IMR-90 (cell line): ENCODE results near the gene GOLGA1.

ENCODE experiments used
- CHD1 ChIP-seq: IDR thresholded peaks from 2 replicates; pipeline ENCODE4 v1.6.1; 2012; ENCODE audit warnings: low read depth, low read length, improper control_type of control experiment
- POLR2A ChIP-seq: IDR thresholded peaks from 2 replicates; pipeline ENCODE4 v1.6.1; 2012; ENCODE audit warnings: mild to moderate bottlenecking, low read depth, low read length
- RFX5 ChIP-seq: IDR thresholded peaks from 2 replicates; pipeline ENCODE4 v1.8.0; 2012; ENCODE audit warnings: low read depth, mild to moderate bottlenecking, low read length, moderate library complexity
- TF ChIP-seq, protein P1 (sequence below): conservative IDR thresholded peaks from 2 replicates; pipeline ENCODE4 v1.5.1; 2012; ENCODE audit warnings: mild to moderate bottlenecking, low read depth, low read length, improper control_type of control experiment
- TF ChIP-seq, protein P2 (sequence below): fragments of 150-350 bp; IDR thresholded peaks from 2 replicates; pipeline ENCODE4 v1.6.1; 2017; ENCODE audit warnings: mild to moderate bottlenecking, antibody characterized with exemption, low read length, low read depth
- TF ChIP-seq, protein P3 (sequence below): fragments of 150-350 bp; IDR thresholded peaks from 2 replicates; pipeline ENCODE4 v1.6.1; 2016; ENCODE audit warnings: low read depth, mild to moderate bottlenecking, low read length, moderate library complexity, borderline replicate concordance

DNA sequence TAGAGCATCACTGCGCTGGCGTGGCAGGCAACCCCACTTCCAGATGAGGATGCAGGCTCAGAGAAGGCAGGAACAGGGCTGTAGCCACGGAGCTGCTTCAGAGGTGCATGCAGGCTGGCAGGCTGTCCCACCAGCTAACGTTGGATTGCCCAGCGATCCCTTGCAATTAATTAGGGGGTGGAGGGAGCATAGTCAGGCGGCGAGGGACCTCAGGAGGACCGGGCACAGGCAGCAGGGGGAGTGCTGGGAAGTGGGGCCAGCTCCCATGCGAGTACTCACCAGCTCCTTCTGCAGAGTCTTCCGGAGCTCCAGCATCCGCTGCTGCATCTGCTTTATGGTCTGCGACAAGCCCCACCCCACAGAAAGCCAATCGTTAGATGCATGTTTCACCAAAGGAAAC is 58.7 kb downstream of the GOLGA1 start:
- TF ChIP-seq, protein P1, sequence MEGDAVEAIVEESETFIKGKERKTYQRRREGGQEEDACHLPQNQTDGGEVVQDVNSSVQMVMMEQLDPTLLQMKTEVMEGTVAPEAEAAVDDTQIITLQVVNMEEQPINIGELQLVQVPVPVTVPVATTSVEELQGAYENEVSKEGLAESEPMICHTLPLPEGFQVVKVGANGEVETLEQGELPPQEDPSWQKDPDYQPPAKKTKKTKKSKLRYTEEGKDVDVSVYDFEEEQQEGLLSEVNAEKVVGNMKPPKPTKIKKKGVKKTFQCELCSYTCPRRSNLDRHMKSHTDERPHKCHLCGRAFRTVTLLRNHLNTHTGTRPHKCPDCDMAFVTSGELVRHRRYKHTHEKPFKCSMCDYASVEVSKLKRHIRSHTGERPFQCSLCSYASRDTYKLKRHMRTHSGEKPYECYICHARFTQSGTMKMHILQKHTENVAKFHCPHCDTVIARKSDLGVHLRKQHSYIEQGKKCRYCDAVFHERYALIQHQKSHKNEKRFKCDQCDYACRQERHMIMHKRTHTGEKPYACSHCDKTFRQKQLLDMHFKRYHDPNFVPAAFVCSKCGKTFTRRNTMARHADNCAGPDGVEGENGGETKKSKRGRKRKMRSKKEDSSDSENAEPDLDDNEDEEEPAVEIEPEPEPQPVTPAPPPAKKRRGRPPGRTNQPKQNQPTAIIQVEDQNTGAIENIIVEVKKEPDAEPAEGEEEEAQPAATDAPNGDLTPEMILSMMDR: no peak
- TF ChIP-seq, protein P2, sequence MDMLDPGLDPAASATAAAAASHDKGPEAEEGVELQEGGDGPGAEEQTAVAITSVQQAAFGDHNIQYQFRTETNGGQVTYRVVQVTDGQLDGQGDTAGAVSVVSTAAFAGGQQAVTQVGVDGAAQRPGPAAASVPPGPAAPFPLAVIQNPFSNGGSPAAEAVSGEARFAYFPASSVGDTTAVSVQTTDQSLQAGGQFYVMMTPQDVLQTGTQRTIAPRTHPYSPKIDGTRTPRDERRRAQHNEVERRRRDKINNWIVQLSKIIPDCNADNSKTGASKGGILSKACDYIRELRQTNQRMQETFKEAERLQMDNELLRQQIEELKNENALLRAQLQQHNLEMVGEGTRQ: no peak
- no peak for TF ChIP-seq POLR2A
- TF ChIP-seq, protein P3, sequence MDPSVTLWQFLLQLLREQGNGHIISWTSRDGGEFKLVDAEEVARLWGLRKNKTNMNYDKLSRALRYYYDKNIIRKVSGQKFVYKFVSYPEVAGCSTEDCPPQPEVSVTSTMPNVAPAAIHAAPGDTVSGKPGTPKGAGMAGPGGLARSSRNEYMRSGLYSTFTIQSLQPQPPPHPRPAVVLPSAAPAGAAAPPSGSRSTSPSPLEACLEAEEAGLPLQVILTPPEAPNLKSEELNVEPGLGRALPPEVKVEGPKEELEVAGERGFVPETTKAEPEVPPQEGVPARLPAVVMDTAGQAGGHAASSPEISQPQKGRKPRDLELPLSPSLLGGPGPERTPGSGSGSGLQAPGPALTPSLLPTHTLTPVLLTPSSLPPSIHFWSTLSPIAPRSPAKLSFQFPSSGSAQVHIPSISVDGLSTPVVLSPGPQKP: no peak
- TF ChIP-seq RFX5: no peak
- TF ChIP-seq CHD1: no peak
